OCI-LY7 (cell line): ENCODE results near the gene TMEM179. TPM values are rescaled to one million over a fixed set of nuclear protein-coding genes. Genes with fewer than 3 reads are reported as not detected.

ENCODE experiments used
- BruUV-seq: library from RNA; stranded (reverse); fragments of 400-500 nt; replicated peaks from 2 replicates; lab custom pipeline; 2021; lab: Mats Ljungman, UMichigan
- CTCF ChIA-PET: fragments of 300-600 bp; sonication (Branson Sonifier 250); formaldehyde crosslinking; loops from one replicate; lab custom pipeline; 2022; ENCODE audit warnings: antibody characterized with exemption; ENCODE audit not compliant: unreplicated experiment; lab: Charles Lee
- POLR2A ChIA-PET: fragments of 300-600 bp; sonication (Branson Sonifier 250); formaldehyde crosslinking; loops from one replicate; lab custom pipeline; 2022; ENCODE audit warnings: antibody characterized with exemption; lab: Charles Lee
- DNase-seq: peaks from one replicate; pipeline ENCODE4 v3.0.0-alpha.2; 2015; ENCODE audit warnings: low spot score
- H2AFZ ChIP-seq: fragments of 200-600 bp; sonication (generic), shearing (Covaris generic); 2 replicates; pipeline ENCODE4 v1.6.1; 2014; ENCODE audit warnings: mild to moderate bottlenecking, antibody characterized with exemption, low read length, moderate library complexity
- H3K27ac ChIP-seq: fragments of 200-600 bp; sonication (generic); 2 replicates; pipeline ENCODE4 v1.5.1; 2014; ENCODE audit warnings: mixed run types, low read depth, mild to moderate bottlenecking, moderate library complexity, low read length, inconsistent platforms; ENCODE audit not compliant: poor library complexity, severe bottlenecking
- H3K36me3 ChIP-seq: fragments of 200-600 bp; sonication (generic); 2 replicates; pipeline ENCODE4 v1.6.1; 2014; ENCODE audit warnings: mild to moderate bottlenecking, antibody characterized with exemption, low read length, moderate library complexity, mixed read lengths; ENCODE audit not compliant: insufficient read depth
- H3K4me1 ChIP-seq: fragments of 200-600 bp; sonication (generic); 2 replicates; pipeline ENCODE4 v1.5.1; 2014; ENCODE audit warnings: mild to moderate bottlenecking, low read length; ENCODE audit not compliant: insufficient read depth, poor library complexity, severe bottlenecking
- H3K4me2 ChIP-seq: fragments of 200-600 bp; sonication (generic); 2 replicates; pipeline ENCODE4 v1.6.1; 2014; ENCODE audit warnings: mild to moderate bottlenecking, low read length
- H3K4me3 ChIP-seq: fragments of 200-600 bp; sonication (generic); 2 replicates; pipeline ENCODE4 v1.5.1; 2014; ENCODE audit warnings: mild to moderate bottlenecking, low read depth, low read length; ENCODE audit not compliant: poor library complexity, severe bottlenecking
- H3K79me2 ChIP-seq: fragments of 200-600 bp; sonication (generic); 2 replicates; pipeline ENCODE4 v1.6.1; 2016; ENCODE audit warnings: low read depth, mild to moderate bottlenecking, low read length, moderate library complexity, mixed read lengths; ENCODE audit not compliant: insufficient read depth
- H3K9me2 ChIP-seq: fragments of 200-600 bp; sonication (generic); 2 replicates; pipeline ENCODE4 v1.6.1; 2016; ENCODE audit warnings: mild to moderate bottlenecking, low read length, mixed read lengths; ENCODE audit not compliant: insufficient read depth
- H3K9me3 ChIP-seq: fragments of 200-600 bp; sonication (generic); 2 replicates; pipeline ENCODE4 v1.6.1; 2014; ENCODE audit warnings: mild to moderate bottlenecking, mixed run types, low read length, mixed read lengths
- H4K20me1 ChIP-seq: fragments of 200-600 bp; sonication (generic); 2 replicates; pipeline ENCODE4 v1.6.1; 2014; ENCODE audit warnings: mild to moderate bottlenecking, antibody characterized with exemption, low read length, moderate library complexity, mixed read lengths; ENCODE audit not compliant: insufficient read depth
- EZH2phosphoT487 ChIP-seq: fragments of 200-600 bp; sonication (generic); IDR thresholded peaks from 2 replicates; pipeline ENCODE4 v1.6.1; 2018; ENCODE audit warnings: low read depth, borderline replicate concordance, mild to moderate bottlenecking, mixed run types, antibody characterized with exemption, low read length, moderate library complexity, mixed read lengths
- intact Hi-C: fragments of 100-400 bp; cut with micrococcal nuclease; formaldehyde crosslinking; loops from one replicate; pipeline ENCODE4 v1.10.0; 2022; ENCODE audit not compliant: unreplicated experiment
- total RNA-seq, 2 experiments: library from RNA; depleted of rRNA in 1 of 2; stranded (reverse); fragments of >200 nt in 1 of 2; shearing (Covaris generic) in 1 of 2; gene quantifications; 2 replicates each; pipeline ENCODE4 v1.2.3, GENCODE V29; 2014 to 2022
- TF ChIP-seq, protein P1 (sequence below): fragments of 200-600 bp; sonication (generic); conservative IDR thresholded peaks from 2 replicates; pipeline ENCODE4 v1.5.1; 2014; ENCODE audit warnings: mild to moderate bottlenecking, antibody characterized with exemption, low read length, moderate library complexity, mixed read lengths

Gene TMEM179
- total RNA-seq, 2 experiments from 2014 or later: not detected

DNA sequence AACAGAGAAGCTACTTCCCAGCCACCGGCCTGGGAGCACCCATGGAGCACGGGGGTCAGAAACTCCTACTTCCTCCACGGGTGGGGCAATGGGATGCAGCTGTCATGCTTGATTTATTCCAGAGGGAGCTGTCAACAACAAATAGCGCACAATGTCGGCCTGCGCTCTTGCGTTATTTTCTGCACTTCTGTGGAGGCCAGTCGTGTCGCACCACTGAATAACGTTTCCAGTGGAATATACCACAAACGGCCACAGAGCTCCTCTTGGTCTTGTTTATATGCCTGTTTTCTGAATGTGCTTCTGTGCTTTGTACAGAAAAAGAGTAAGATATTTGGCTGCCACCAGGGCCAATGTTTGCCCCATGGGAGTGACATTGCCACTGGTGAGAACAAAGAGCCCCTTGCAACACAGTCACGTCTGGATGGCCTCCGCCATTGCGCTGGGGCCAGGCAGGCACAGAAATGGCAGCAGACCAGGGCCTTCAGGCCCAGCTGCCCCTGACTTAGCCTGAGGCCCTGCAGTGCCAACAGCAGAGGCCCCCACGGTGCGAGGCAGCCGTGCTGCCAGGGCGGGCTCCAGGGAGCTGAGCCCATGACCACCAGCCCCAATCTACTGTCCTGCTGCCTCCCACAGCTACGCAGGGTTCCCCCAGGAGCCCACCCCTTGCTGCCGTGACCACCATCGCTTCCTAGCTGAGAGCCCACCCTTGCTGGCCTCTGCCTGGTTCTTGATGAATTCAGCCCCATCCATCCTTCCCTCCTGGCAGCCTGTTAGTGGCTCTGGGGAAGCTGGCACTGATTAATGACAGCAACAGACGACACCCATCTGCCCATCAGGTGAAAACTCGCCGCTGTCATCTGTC lies 28.9 kb upstream of the TMEM179 start:
- Histone ChIP-seq H3K27ac (no peak overlapping the region), H3K4me1 (no peaks in the 10 kb centered on the region), H3K79me2 (no peaks in the 10 kb centered on the region), H3K9me2 (no peaks in the 10 kb centered on the region), H4K20me1 (no peaks in the 10 kb centered on the region), H3K4me3 (no peak overlapping the region), H3K4me2 (no peak overlapping the region), H3K9me3 (peaks cover 13% of the 10 kb centered on the region; the same call in 1 of the 2 replicates), H3K36me3 (no peaks in the 10 kb centered on the region), H2AFZ (no peak overlapping the region)
- DNase-seq: no peak
- ChIA-PET CTCF (no interaction called here), POLR2A (no interaction called here)
- intact Hi-C loops: no loop called here
- no TSS peak for BruUV-seq
- TF ChIP-seq, protein P1, sequence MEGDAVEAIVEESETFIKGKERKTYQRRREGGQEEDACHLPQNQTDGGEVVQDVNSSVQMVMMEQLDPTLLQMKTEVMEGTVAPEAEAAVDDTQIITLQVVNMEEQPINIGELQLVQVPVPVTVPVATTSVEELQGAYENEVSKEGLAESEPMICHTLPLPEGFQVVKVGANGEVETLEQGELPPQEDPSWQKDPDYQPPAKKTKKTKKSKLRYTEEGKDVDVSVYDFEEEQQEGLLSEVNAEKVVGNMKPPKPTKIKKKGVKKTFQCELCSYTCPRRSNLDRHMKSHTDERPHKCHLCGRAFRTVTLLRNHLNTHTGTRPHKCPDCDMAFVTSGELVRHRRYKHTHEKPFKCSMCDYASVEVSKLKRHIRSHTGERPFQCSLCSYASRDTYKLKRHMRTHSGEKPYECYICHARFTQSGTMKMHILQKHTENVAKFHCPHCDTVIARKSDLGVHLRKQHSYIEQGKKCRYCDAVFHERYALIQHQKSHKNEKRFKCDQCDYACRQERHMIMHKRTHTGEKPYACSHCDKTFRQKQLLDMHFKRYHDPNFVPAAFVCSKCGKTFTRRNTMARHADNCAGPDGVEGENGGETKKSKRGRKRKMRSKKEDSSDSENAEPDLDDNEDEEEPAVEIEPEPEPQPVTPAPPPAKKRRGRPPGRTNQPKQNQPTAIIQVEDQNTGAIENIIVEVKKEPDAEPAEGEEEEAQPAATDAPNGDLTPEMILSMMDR: no peak
- TF ChIP-seq EZH2phosphoT487: no peak

DNA sequence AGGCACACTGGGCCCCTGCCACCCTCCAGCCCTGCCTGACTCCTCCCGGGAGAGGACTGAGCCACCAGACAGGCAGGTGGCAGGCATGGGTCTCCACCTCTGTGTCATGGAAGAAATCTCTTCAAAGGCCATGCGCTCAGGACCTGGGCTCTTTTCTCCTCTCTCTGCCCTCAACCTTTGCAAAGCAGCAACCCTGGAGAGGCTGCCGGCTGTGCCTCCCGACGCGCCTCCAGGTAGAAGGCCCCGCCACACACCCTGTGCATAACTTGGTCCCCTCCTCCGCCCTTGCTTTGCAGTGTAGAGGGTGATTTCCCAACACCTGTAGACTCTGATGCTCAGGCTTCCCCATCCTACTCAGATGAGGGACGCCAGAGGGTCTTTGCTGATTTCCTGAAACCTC lies 28.2 kb upstream of the TMEM179 start:
- H4K20me1 ChIP-seq: no peaks in the 10 kb centered on the region
- CTCF ChIA-PET: no interaction called here
- peaks cover 13% of the 10 kb centered on the region; the same call in 1 of the 2 replicates for H3K9me3 ChIP-seq
- no TSS peak for BruUV-seq
- H3K4me1 ChIP-seq: no peaks in the 10 kb centered on the region
- H3K27ac ChIP-seq: no peak overlapping the region
- no peak overlapping the region for H3K4me2 ChIP-seq
- H3K4me3 ChIP-seq: no peak overlapping the region
- no peaks in the 10 kb centered on the region for H3K79me2 ChIP-seq
- no peaks in the 10 kb centered on the region for H3K36me3 ChIP-seq
- no peak for TF ChIP-seq EZH2phosphoT487
- TF ChIP-seq, protein P1: no peak
- POLR2A ChIA-PET: no interaction called here
- no peaks in the 10 kb centered on the region for H3K9me2 ChIP-seq
- intact Hi-C loops: no loop called here
- no peak for DNase-seq
- no peak overlapping the region for H2AFZ ChIP-seq

DNA sequence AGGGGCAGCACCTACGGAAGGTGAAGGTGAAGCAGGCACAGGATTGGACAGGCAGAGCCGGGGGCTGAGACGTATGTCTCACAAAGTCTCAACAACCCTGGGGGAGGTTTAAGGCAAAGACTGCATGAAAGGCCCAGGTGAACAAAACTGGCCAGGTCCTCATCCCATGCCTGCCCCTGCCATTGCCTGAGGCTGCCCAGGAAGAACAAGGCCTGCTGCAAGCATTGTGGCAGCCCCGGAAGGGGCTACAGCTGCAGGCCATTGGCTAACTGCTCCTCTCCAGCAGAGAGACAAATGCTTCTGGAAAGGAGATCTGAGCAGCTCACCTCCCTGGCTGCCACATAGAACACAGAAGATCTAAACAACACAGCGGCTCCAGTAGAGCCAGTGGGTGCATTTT lies 20.4 kb upstream of the TMEM179 start:
- no TSS peak for BruUV-seq
- Histone ChIP-seq H4K20me1 (no peaks in the 10 kb centered on the region), H3K4me1 (no peaks in the 10 kb centered on the region), H3K4me3 (no peak overlapping the region), H3K79me2 (no peaks in the 10 kb centered on the region), H3K36me3 (no peaks in the 10 kb centered on the region), H3K9me3 (peaks cover 19% of the 10 kb centered on the region; the same call in 1 of the 2 replicates), H3K27ac (no peak overlapping the region), H3K4me2 (no peak overlapping the region), H2AFZ (no peak overlapping the region), H3K9me2 (no peaks in the 10 kb centered on the region)
- CTCF ChIA-PET: no interaction called here
- intact Hi-C loops: no loop called here
- TF ChIP-seq, protein P1: no peak
- no peak for TF ChIP-seq EZH2phosphoT487
- no peak for DNase-seq
- POLR2A ChIA-PET: no interaction called here
